GM11168 (cell line): ENCODE data around the gene CANT1.

ENCODE experiments used
- in situ Hi-C: fragments of 300-500 bp; cut with MboI; formaldehyde crosslinking; loops from one replicate; pipeline ENCODE4 v1.12.0; 2022; ENCODE audit warnings: low sequenced_read_pairs; ENCODE audit not compliant: unreplicated experiment

The CANT1 gene

GRCh38 chr17:78981010-78981888 is 28.3 kb downstream of the CANT1 start:
- in situ Hi-C loops: no loop called here

DNA sequence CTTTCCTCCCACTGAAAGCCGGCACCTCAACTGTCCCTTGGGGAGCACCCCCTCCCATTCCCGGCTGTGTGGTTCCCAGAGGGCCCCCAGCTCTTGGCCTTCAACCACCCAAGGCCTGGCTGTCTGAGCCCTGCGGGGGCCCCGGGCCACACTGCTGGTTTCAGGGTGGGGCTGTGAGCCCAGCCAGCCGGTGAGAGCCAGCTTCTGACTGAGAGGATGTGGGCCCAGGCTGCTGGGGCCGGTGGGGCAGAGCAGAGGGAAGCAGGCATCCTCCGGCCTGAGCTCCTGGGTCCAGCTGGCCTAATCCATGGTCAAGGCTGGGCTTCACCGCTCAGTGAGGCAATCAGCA is 29.0 kb downstream of the CANT1 start:
- in situ Hi-C loops: no loop called here

GRCh38 chr17:78979780-78980623 is 29.6 kb downstream of the CANT1 start, which contains the start of gene LGALS3BP:
Gene LGALS3BP, minus strand, starts transcription at chr17:78979923. Its CDS starts 2,732 bp downstream, at chr17:78977191.
- in situ Hi-C loops: no loop called here

DNA sequence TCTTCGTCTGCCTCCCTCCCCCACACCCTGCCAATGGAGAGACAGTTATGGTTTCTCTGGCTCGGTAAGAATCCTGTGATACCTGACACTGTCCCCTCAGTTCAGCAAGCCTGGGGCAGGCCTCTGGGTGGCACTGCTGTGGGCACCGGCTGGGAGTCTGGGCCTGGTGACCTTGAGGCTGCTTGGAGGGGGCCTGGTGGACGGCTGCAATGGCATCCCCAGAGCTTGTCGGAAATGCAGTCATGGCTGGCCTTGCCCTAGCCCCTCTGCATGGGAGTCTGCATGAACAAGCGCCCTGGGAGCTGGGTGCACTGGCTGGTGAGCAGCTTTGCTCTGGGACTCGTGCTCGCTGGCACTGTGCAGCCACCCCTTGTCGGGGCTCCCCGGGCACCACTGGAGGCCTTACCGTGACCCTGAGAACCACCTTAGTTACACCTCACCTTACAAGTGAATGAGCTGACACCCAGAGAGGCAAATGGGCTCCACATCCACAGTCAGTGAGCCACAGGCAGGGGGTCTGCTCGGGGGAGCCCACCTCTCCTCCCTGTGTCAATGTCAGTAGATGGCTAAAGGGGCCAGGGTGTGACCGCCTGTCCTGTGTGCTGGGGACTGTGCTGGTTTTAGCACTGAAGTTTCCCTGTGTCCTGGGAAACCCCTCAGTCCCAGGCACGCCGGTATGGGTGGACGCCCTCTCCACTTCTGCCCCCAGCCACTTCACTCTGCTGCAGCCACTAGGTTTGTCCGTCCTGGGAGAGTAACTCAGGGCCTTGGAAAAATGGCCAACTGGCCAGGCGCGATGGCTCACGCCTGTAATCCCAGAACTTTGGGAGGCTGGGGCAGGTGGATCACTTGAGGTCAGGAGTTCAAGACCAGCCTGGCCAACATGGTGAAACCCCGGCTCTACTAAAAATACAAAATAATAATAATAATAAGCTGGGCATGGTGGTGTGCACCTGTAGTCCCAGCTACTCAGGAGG is 31.3 kb downstream of the CANT1 start:
- in situ Hi-C loops: no loop called here

DNA sequence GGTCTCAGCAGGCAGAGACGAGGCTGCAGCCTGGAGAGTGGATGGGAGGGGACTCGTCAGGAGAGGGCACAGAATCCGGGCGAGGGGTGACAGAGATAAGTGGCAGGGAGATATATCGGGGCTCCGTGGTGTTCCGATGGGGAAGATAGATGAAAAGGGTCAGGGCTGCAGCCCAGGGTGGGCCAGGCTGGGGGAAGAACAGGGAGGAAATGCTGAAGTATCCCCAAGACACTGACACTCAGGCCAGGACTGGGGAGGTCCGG is 32.0 kb downstream of the CANT1 start:
- in situ Hi-C loops: no loop called here

DNA sequence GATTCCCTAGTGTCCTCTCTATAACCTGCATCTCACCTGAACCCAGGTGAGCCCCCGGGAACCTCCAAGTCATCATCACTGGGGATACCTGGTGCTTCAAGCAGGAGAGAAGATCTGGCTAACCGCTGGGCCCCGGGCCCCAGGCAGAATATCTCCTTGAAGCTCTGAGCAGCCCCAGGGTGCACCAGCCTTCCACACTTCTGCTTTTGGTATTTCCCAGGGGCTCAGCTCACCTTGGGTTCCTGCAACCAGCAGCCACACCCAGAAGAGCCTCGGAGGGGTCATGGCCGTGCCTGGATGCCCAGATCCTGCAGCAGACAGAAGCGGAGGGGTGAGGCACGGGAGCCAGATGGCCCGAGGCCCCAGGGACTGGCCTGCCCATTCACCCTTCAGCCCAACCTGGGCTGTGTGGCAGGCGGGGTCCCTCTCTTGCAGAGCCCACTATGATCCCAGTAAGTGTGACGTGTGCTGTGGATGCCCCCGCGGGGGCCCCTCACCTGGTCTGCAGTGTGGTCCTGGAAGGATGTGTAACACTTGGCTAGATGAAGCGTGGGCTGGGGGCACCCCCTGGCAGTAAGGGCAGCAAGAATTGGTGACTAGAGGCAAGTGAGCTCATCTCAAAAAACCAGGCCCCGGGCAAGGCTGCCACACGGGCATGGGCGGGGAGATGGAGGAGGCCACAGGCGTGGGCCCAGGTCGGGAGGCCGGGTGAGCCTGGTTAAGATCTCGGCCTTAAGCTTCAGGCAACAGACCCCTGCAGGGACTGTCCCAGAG is 32.5 kb downstream of the CANT1 start:
- in situ Hi-C loops: no loop called here

- in situ Hi-C loops: no loop called here
Measured at GRCh38 chr17:78974635-78975591, 34.7 kb downstream of the CANT1 start.

- in situ Hi-C loops: no loop called here
Measured at GRCh38 chr17:78973792-78974520, 35.6 kb downstream of the CANT1 start.

DNA sequence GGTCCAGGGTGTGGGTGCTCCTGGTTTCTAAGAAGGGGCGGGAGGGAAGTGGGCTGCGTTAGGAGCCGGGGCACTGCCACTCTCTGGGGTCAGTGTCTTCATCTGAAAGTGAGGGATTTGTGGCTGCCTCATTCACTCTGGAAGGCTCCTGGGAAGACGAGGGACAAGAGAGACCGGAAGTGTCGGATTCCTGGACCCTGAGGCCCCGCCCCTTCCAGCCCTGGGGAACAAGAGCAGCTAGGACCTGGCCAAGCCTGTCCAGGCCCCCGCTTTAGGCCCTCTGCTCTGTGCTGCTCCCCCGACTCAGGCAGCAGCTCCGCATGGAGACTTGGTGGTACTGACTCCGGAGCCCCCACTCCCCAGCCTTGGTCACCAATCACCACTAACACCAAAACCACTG is 36.4 kb downstream of the CANT1 start:
- in situ Hi-C loops: no loop called here

DNA sequence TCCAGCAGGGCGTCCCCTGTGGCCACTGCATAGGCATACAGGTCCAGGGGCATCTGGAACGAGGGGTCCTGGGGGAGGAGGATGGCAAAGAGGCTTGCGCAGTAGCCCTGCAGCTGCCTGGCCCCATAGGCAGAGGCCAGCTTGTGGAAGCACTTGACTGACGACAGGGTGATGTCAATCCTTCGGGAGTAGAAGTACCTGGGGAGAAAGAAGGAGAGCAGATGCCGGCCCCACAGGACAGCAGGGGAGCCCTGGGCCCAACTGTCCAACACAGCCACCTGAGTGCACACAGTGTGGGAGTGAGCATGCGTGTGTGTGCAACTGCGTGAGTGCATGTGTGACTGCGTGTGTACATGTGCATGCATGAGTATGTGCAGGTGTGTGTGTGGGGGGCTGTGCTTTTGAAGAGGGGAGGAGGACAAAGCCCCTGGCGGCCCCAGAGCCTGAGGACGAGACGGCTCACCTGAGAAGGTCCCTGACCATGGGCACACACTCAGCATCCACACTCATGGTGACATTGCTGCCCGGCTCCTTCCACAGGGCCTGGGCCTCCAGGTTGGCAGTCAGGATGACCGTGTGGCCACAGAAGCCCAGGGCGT is 37.0 kb downstream of the CANT1 start:
- in situ Hi-C loops: no loop called here

GRCh38 chr17:78971756-78972506 is 37.6 kb downstream of the CANT1 start:
- in situ Hi-C loops: no loop called here

DNA sequence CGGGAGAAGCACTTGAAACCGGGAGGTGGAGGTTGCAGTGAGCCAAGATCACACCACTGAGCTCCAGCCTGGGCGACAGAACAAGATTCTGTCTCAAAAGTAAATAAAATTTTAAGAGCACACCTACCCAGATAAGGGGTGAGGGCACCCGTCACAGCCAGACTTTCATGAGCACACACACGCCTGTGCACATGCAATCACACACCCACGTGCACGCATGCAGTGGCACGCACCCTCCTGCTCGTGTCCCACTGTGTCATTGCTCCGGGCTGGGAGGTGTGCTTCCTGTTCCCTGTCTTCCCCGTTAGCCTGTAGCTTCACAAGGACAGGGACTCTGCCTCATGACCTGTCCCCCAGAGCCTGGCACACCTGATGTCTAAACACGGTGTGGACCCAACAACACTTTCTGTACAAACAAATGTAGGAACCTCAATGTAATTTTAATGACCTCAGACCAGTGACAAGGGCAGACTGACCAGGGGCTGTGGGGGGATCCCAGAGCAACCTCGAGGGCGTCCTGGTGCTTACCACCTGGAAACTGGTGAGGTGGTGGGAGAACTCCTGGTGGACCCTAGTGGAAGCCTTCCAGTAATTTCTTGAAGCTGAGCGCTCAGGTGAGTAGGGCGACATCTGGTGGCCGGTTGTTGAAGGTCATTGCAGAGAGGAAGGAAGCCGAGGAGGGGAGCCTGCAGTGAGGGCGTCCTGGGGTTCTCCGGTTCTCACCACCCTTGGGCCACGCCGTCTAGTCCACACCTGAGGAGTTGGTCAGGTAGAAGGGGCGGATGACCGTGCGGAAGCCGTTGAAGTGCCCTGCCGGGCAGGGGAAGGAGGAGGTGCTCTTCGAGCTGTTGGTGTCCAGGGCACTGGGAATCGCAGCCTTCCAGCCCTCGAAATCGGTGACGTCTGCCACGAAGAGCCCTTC is 38.5 kb downstream of the CANT1 start:
- in situ Hi-C loops: no loop called here

DNA sequence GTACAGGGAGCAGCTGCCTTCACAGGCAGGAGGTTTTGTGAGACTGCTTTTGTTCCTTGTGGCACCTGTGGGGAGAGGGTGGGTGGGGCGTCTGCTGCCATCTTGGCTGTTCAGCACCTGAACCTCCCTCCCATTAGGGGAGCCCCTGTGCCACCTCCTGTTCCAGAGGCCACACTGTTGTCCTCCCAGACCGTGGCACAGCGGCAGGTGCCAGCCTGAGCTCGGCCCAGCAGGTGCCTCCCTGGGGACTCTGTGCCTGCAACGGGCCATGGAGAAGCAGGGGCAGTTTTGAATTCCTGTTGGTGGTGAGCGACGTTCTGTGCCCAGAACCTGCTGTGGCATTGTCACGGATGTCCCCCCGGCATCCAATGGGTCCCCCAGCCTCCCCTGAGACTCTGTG is 39.7 kb downstream of the CANT1 start:
- in situ Hi-C loops: loop anchor here (5.0 kb wide), 1 partner anchor 108 kb away; no protein-coding TSS in a partner anchor

DNA sequence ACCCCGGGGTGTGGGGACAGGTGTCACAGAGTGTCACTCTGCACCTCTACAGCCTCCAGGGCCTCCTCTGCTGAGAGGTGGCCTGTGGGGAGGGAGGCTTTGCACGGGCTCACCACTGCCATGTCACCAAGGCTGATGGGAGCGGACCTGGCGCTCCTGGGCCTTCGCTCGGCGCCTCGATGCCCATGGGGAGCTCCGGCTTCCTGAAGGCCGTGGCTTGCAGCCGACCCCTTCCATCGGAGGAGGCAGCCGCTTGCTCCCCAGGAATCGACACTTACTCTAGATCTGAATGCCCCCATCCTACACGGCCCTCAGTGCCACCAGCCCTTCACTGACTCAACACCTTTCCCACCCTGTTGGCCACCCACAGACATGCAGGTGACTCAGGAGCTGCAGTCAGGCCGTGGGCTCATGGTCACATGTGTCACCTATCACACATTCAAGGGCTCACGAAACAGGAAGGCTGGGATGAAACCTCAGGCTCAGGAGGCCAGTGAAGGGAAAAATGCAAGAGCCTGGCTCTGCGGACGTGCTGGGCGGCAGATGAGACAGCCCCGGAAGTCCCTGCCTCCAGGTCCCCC is 41.7 kb downstream of the CANT1 start:
- in situ Hi-C loops: loop anchor here (5.0 kb wide), 1 partner anchor 106 kb away; no protein-coding TSS in a partner anchor

DNA sequence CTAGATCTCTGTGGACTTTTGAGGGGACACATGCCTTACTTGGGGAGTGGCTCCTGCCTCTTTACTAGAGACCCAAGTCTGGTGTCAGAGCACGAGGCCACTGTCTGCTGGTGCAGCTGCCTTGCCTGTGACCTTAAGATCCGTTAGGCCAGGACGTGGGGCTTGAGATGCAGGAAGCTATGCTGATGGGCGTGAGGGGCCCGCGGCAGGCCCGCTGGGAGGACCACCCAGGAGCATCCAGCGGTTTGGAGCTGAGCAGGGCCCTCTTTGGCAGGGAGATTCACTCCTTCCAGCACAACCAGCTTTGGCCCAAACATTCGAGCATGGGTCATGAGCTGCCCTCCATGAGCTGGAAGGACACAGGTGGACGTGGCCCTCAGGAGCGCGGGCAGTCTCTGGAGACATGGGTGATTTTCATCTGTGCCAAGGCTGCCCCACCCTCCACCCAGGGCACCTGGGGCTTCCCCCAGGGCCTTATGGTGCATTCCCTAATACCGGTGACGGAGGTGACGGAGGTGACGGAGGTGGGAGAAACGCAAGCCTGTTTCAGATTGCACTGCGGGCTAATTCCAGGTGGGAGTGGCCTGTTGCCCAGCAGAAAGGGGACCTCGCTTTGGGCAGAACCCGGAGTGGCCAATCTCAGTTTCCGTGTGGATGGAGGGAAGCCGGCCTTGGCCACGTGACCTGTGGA is 42.5 kb downstream of the CANT1 start:
- in situ Hi-C loops: loop anchor here (5.0 kb wide), 1 partner anchor 105 kb away; no protein-coding TSS in a partner anchor
